Activated gamma-delta T cell treated with Interleukin-2 at 50 U/mL for 16 hours (primary cell): ENCODE results near the gene CDK4.
"Not testable (repeated sequence)": the region's sequence is repeated elsewhere in the genome, so short reads cannot be mapped to it uniquely, and the experiment has no call there.

ENCODE experiments used
- DNase-seq: peaks from one replicate; pipeline ENCODE4 v3.0.0-alpha.2; 2020

Gene CDK4

DNA sequence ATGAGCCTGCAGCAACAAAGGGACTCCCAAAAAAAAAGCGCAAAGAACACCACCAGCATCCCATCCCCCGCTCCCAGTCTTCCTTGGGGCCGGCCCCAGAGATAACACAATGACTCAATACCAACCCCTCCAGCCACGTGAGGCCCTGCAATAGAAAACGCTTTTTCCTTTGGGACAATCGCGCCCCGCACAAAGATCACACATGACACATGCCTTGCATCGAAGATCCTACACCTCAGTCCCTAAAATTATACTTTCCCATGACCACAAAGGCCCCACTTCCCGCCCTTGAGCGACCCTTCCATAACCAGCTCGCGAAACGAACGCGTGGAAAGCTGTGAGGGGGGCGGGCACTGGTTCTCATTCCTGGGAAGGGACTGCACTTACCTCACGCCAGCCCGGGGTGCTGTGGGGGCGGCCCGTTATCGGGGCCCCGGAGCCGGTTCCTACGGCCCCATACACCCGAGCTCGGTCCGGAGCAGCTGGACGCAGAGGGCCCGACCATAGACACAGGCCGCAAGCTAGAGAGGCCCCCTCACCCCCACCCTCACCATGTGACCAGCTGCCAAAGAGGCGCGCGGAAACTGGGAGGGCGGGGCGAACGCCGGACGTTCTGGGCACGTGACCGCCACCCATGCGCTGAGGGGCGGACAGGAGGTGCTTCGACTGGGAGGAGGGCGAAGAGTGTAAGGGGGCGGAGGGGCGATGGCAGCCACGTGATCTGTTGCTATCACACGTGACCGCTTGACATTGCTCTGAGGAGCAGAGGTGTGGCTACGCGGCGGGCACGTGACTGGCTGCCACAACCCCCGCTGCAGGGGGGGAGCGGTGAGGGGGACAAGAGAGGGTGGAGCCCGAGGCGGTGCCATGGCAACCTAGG, at the start of gene CDK4:
Gene CDK4 (minus strand): TSS at position 523 of the 880 bp plus-strand sequence. CDS start 593 bp downstream, outside the sequence.
- DNase-seq = peak; percentile 98

- no peak for DNase-seq
Measured at GRCh38 chr12:57800965-57801364, 48.9 kb upstream of the CDK4 start.

- DNase-seq = no peak
Measured at GRCh38 chr12:57797933-57798332, 45.8 kb upstream of the CDK4 start.

- no peak for DNase-seq
Measured at GRCh38 chr12:57796996-57797395, 44.9 kb upstream of the CDK4 start.

- no peak for DNase-seq
Measured at GRCh38 chr12:57795354-57795753, 43.2 kb upstream of the CDK4 start.

DNA sequence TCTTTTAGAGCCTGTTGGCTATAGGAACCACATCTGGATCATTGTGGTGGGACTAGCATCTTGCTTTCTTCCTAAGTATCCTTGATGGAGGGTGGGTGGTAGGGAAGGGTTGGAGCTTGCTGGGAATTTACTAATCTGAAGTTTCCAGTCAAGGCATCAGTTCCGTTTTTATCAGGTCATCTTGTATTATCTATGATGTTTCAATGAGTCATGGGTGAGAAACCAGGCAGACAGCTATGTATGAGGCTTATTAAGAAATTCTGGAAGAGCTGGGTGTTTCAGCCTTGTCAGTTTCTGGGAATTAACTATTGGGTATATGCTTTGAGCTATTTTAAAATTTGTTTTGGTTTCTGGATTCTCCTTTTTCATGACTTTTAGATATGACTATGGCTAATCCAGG, 41.8 kb upstream of the CDK4 start:
- DNase-seq = no peak

- no peak for DNase-seq
Measured at GRCh38 chr12:57783861-57784260, 31.8 kb upstream of the CDK4 start.

DNA sequence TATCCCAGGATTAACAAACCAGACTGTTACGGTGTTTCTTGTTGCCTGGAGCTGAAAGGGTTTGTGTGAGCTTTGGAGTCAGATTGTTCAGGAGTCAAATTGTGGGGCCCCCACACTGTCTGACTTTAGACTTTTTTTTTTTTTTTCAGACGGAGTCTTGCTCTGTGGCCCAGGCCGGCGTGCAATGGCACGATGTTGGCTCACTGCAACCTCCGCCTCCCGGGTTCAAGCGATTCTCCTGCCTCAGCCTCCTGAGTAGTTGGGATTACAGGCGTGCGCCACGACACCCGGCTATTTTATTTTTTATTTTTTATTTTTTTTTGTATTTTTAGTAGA, 31.3 kb upstream of the CDK4 start:
- DNase-seq = no peak

GRCh38 chr12:57782608-57783465, 30.7 kb upstream of the CDK4 start, which contains the start of gene TSFM:
Gene TSFM (plus strand): TSS chr12:57782787. CDS start chr12:57782802, 15 bp downstream.
- peak; percentile 98 for DNase-seq

DNA sequence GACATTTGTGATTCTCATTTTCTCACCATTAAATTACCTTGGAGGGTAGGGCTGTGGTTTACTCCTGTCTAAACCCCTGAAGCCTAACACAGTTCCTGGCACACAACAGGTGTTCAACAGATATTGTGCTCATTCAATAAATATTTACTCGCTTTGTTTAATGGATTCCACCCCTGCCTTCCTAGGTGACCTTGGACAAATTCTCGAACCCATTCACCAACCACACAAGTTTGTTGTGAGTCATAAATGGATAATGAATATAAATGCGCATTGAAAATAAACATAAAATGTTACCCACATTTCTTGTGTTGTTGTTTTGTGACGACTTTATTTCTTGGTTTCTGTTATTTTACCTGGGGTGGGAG, 30.1 kb upstream of the CDK4 start:
- DNase-seq = no peak

GRCh38 chr12:57781801-57782200, 29.7 kb upstream of the CDK4 start:
- DNase-seq = no peak

DNA sequence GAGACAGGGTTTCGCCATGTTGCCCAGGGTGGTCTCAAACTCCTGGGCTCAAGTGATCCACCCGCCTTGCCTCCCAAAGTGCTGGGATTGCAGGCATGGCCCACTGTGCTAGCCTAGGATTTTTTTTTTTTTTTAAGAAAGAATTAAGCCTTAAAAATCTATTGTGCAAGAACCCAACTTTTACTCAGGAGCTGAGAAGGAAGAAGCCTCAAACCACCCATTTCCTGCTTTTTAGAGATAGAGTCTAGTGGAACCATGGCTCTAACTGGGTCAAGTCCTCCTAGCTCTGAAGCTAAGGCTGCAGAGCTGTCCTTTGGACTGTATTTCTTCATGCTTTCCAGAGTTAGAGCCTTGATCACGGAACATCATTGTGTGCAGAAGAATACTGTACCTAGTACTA, 29.1 kb upstream of the CDK4 start:
- no peak for DNase-seq

- no peak for DNase-seq
Measured at GRCh38 chr12:57780284-57780897, 28.3 kb upstream of the CDK4 start.

- no peak for DNase-seq
Measured at GRCh38 chr12:57779736-57780135, 27.6 kb upstream of the CDK4 start.

GRCh38 chr12:57777911-57778310, 25.8 kb upstream of the CDK4 start:
- no peak for DNase-seq

DNA sequence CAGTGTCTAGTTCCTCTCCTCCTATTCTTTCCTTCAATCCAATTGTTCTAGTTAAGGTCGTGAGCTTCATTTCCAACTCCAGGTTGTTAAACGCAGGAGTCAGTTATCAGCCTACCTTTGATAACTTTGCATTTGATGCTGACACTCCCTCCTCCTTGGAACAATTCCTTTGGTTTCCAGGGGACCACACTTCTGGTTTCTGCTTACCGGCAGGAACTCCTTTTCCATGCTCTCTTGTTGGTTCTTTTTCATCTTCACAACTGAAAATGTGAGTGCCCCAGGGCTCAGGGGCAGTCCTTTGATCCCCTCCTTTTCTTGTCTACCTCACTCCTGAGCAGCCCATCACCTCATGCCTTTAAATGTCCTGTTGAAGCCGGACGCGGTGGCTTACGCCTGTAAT, 25.3 kb upstream of the CDK4 start:
- no peak for DNase-seq

- no peak for DNase-seq
Measured at GRCh38 chr12:57776247-57776587, 24.1 kb upstream of the CDK4 start.

DNA sequence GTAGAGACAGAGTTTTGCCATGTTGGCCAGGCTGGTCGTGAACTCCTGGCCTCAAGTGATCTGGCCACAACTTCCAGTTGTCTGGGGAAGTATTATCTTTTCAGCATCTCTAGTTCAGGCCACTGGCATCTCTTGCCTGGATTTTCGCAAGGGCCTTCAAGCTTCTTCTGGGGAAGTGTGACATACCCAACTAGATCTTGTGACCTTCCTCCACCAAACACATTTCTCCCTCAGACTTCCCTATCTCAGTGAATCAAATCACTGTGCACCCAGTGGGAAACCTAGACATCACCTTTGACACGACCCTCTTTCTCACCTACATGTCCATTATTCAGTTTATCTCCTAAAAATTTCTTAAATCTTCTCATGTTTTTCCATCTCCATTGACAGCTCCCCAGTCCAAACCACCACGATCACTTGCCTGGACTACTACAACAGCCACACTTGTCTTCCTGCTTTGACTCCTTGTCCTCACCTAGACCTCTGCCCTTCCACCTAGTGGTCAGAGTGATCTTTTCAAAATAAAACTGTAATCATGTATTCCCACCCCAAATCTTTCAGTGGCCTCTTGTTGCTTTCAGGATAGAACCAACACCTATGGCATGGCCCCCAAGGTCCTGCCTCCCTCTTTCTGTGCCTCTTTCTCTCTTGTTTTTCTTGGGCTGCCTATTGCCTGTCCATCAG, 23.6 kb upstream of the CDK4 start:
- no peak for DNase-seq

DNA sequence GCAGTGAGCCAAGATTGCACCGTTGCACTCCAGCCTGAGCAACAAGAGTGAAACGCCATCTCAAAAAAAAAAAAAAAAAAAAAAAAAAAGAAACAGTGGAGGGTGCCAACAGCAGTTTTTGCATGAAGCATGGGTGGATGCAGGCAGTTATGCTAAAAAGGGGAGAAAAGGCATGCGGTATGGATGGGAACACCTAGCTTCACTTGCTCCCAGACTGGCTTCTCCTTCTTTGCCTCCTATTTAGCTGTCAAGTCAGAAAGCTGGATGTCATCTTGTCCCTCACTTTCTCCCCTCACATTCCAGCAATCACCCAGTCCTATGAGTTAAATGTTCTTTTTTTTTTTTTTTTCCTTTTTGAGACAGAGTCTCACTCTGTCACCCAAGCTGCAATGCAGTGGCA, 22.9 kb upstream of the CDK4 start:
- DNase-seq = no peak

GRCh38 chr12:57774634-57775033, 22.5 kb upstream of the CDK4 start:
- not testable (repeated sequence) for DNase-seq

GRCh38 chr12:57772429-57773322, 20.6 kb upstream of the CDK4 start, which contains the start of gene EEF1AKMT3:
Gene EEF1AKMT3 (plus strand): TSS chr12:57772614. CDS start chr12:57772725, 111 bp downstream.
- DNase-seq = no peak
